Measurements from ENCODE around the gene EDEM2. TPM values are rescaled to one million over a fixed set of nuclear protein-coding genes. Genes with fewer than 3 reads are reported as not detected.
A peak's percentile ranks its signal among the peaks of the same experiment; 100 is the strongest.

Gene EDEM2
- total and polyA plus RNA-seq, 2 of the 13 experiments (the other 11 are each of a cell fraction or from before 2014, with no cell fraction given): 33.1 to 46.9 TPM

- no peak for TF ChIP-seq MBD4 (IDR thresholded peaks at IDR 0.05; ENCODE audit: borderline replicate concordance, low read length)
- peak; percentile 84; the same call in 1 of the 2 replicates for TF ChIP-seq GATA4 (IDR thresholded peaks at IDR 0.05; ENCODE audit: borderline replicate concordance, low read depth)
- TF ChIP-seq TBP (CRISPR knock-in tag; IDR thresholded peaks at IDR 0.05): no peak
- no peak; the same call in none of the 2 replicates for TF ChIP-seq NR2F6 (IDR thresholded peaks at IDR 0.05)
- peak; percentile 76 for TF ChIP-seq NR2F6 (CRISPR knock-in tag; IDR thresholded peaks at IDR 0.05)
- TF ChIP-seq, protein P1, sequence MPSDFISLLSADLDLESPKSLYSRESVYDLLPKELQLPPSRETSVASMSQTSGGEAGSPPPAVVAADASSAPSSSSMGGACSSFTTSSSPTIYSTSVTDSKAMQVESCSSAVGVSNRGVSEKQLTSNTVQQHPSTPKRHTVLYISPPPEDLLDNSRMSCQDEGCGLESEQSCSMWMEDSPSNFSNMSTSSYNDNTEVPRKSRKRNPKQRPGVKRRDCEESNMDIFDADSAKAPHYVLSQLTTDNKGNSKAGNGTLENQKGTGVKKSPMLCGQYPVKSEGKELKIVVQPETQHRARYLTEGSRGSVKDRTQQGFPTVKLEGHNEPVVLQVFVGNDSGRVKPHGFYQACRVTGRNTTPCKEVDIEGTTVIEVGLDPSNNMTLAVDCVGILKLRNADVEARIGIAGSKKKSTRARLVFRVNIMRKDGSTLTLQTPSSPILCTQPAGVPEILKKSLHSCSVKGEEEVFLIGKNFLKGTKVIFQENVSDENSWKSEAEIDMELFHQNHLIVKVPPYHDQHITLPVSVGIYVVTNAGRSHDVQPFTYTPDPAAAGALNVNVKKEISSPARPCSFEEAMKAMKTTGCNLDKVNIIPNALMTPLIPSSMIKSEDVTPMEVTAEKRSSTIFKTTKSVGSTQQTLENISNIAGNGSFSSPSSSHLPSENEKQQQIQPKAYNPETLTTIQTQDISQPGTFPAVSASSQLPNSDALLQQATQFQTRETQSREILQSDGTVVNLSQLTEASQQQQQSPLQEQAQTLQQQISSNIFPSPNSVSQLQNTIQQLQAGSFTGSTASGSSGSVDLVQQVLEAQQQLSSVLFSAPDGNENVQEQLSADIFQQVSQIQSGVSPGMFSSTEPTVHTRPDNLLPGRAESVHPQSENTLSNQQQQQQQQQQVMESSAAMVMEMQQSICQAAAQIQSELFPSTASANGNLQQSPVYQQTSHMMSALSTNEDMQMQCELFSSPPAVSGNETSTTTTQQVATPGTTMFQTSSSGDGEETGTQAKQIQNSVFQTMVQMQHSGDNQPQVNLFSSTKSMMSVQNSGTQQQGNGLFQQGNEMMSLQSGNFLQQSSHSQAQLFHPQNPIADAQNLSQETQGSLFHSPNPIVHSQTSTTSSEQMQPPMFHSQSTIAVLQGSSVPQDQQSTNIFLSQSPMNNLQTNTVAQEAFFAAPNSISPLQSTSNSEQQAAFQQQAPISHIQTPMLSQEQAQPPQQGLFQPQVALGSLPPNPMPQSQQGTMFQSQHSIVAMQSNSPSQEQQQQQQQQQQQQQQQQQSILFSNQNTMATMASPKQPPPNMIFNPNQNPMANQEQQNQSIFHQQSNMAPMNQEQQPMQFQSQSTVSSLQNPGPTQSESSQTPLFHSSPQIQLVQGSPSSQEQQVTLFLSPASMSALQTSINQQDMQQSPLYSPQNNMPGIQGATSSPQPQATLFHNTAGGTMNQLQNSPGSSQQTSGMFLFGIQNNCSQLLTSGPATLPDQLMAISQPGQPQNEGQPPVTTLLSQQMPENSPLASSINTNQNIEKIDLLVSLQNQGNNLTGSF (CRISPR knock-in tag; IDR thresholded peaks at IDR 0.05): no peak; the same call in 1 of the 2 replicates
- TF ChIP-seq, protein P2, sequence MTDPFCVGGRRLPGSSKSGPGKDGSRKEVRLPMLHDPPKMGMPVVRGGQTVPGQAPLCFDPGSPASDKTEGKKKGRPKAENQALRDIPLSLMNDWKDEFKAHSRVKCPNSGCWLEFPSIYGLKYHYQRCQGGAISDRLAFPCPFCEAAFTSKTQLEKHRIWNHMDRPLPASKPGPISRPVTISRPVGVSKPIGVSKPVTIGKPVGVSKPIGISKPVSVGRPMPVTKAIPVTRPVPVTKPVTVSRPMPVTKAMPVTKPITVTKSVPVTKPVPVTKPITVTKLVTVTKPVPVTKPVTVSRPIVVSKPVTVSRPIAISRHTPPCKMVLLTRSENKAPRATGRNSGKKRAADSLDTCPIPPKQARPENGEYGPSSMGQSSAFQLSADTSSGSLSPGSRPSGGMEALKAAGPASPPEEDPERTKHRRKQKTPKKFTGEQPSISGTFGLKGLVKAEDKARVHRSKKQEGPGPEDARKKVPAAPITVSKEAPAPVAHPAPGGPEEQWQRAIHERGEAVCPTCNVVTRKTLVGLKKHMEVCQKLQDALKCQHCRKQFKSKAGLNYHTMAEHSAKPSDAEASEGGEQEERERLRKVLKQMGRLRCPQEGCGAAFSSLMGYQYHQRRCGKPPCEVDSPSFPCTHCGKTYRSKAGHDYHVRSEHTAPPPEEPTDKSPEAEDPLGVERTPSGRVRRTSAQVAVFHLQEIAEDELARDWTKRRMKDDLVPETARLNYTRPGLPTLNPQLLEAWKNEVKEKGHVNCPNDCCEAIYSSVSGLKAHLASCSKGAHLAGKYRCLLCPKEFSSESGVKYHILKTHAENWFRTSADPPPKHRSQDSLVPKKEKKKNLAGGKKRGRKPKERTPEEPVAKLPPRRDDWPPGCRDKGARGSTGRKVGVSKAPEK (CRISPR knock-in tag; IDR thresholded peaks at IDR 0.05; ENCODE audit: borderline replicate concordance): no peak
- TF ChIP-seq IKZF4 (CRISPR knock-in tag; IDR thresholded peaks at IDR 0.05; ENCODE audit: borderline replicate concordance, low read depth, not compliant biosample characterization): peak; percentile 72
- TF ChIP-seq TFE3 (CRISPR knock-in tag; IDR thresholded peaks at IDR 0.05): peak; percentile 51
- TF ChIP-seq ZNF101 (CRISPR knock-in tag; IDR thresholded peaks at IDR 0.05; ENCODE audit: borderline replicate concordance, low read depth): 0 out of 2 replicates have a peak, but pooled peaks have one; percentile 10
- peak; percentile 50; the same call in 1 of the 2 replicates for TF ChIP-seq GFI1 (CRISPR knock-in tag; IDR thresholded peaks at IDR 0.05; ENCODE audit: borderline replicate concordance)
- TF ChIP-seq, protein P3, sequence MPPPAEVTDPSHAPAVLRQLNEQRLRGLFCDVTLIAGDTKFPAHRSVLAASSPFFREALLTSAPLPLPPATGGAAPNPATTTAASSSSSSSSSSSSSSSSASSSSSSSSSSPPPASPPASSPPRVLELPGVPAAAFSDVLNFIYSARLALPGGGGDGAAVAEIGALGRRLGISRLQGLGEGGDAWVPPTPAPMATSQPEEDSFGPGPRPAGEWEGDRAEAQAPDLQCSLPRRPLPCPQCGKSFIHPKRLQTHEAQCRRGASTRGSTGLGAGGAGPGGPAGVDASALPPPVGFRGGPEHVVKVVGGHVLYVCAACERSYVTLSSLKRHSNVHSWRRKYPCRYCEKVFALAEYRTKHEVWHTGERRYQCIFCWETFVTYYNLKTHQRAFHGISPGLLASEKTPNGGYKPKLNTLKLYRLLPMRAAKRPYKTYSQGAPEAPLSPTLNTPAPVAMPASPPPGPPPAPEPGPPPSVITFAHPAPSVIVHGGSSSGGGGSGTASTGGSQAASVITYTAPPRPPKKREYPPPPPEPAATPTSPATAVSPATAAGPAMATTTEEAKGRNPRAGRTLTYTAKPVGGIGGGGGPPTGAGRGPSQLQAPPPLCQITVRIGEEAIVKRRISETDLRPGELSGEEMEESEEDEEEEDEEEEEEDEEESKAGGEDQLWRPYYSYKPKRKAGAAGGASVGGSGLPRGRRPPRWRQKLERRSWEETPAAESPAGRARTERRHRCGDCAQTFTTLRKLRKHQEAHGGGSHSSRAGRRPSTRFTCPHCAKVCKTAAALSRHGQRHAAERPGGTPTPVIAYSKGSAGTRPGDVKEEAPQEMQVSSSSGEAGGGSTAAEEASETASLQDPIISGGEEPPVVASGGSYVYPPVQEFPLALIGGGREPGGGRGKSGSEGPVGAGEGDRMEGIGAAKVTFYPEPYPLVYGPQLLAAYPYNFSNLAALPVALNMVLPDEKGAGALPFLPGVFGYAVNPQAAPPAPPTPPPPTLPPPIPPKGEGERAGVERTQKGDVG (CRISPR knock-in tag; IDR thresholded peaks at IDR 0.05; ENCODE audit: borderline replicate concordance): peak; percentile 92
- peak; percentile 46; the same call in 1 of the 2 replicates for TF ChIP-seq ZBTB43 (CRISPR knock-in tag; conservative IDR thresholded peaks at IDR 0.05)
These were observed at the start of gene EDEM2 (continued) for GRCh38 chr20:35146920-35147574.

Data from HepG2 (cell line).